ENCODE measurements around the gene TEPSIN. TPM values are rescaled to one million over a fixed set of nuclear protein-coding genes. Genes with fewer than 3 reads are reported as not detected.
"Not testable (repeated sequence)": the region's sequence is repeated elsewhere in the genome, so short reads cannot be mapped to it uniquely, and the experiment has no call there.

The TEPSIN gene
- total RNA-seq, 1 experiment from 2014 or later, result 6.0 TPM

- DNase-seq (ENCODE audit: low read depth), result no peak
Measured at GRCh38 chr17:81235822-81236740, 2.8 kb downstream of the TEPSIN start.

GRCh38 chr17:81234940-81235821, 3.7 kb downstream of the TEPSIN start:
- DNase-seq (ENCODE audit: low read depth), result no peak

- DNase-seq (ENCODE audit: low read depth), result no peak
Measured at GRCh38 chr17:81234506-81234855, 4.4 kb downstream of the TEPSIN start.

DNA sequence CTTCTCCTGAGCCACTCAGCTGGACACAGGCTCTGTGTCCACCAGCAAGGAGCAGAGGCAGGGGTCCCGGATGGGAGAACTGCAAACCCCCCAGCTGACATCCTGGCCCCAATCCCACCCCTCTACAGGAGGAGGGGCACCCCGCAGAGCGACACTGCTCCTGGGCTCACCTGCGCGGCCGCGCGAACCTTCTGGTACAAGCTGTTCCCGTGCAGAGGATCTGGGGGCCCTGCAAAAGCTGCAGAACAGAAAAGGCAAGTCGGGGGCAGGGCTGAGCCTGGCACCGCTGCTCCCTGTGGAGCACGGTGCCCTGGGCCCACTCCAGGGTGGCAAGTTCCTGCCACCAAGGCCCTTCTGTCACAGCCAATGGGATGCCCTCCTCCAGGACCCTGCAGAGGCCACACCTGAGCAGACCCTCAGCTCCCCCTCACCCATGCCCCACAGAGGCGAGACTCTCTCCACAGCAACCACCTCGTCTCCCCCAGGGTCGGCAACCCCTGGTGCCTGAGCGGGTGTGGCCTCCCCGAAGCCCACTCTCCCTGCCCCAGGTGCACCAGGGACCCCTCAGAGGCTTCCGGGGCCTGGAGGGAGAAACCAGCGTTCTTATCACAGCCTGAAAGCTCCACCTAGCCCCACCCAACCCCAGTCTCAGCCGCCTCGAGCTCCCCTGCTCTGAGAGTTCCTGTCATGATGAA, 4.9 kb downstream of the TEPSIN start:
- no peak for DNase-seq (ENCODE audit: low read depth)

GRCh38 chr17:81233316-81233715, 5.5 kb downstream of the TEPSIN start:
- no peak for DNase-seq (ENCODE audit: low read depth)

DNA sequence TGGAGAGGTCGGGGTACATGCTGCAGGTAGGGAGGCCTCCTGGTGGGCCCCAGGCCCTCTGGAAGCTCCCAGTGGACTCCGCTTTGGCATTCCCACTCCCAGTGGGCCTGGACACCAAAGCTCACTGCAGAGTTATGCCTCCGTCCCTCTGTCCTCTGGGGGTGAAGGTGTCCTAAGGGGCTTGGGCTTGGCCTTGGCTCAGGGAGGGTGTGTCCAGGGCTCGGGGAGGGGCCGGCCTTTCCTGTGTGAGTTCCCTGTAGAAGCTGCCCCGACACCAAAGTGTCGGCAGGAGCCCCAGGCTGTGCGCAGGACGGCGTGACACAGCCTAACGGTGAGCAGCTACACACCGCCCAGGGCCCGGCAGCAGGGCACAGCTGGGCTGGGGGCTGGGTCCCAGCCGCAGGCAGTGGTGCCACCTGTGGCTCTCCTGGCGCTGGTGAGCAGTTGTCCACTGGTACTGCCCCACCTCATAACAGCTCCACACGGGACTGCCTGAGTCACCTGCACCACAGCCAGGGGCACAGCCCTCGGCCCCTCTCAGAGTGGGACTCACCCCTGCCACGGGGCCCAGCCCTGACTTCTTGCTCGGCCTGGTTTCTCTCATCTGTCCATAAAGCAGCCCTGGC, 6.1 kb downstream of the TEPSIN start:
- no peak for DNase-seq (ENCODE audit: low read depth)

DNA sequence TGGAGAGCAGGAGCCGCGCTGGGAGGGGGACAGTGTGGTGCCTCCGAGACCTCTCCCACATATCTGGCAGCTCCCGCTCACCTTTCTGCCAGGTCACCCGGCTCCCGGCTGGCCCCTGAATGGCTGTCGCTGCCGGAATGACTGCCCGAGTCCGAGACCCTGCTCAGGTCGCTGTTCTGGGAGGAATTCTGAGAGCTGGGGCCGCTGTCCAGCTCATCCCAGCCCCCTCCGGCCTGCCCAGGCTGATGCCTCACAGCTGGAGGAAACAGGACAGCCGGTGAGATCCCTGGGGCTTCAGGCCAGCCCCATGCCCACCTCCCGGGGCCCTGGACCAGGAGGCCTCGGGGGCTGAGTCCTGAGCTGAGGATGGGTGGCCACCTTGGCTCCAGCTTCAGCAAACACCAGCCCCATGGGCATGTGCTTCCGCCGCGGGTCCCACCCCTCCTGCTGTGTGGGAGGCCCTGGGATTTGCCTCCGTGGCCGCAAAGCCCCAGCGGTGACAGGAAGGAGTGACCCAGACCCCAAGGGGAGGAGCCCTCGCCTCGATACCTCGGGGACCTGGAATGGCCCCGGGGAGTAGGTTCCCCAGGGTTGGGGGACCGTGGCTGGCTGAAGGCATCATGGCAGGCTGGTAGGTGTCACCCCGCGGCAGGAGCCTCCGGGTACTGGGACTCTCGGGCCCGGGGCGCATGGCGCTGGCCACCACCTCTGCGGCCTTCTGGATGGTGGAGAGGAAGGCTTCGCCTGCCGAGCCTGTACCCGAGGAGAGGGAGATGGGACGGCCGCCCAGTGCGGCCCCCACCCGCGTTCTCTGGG, 6.9 kb downstream of the TEPSIN start:
- DNase-seq (ENCODE audit: low read depth), result no peak

GRCh38 chr17:81231121-81231645, 7.7 kb downstream of the TEPSIN start:
- DNase-seq (ENCODE audit: low read depth), result no peak

- no peak for DNase-seq (ENCODE audit: low read depth)
Measured at GRCh38 chr17:81230043-81230820, 8.6 kb downstream of the TEPSIN start.

DNA sequence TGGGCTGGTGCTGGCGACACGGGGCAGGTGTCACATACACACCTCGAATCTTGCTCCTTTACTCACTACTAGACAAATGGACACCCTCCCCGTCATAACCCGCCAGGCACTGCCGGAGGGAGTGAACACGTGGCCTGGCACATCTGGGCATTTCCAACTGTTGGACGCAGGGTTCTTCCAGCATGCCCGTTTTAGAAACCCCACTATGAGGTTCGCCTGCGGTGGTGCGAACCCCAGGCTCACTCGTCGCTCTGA, 9.3 kb downstream of the TEPSIN start:
- no peak for DNase-seq (ENCODE audit: low read depth)

- DNase-seq (ENCODE audit: low read depth), result no peak
Measured at GRCh38 chr17:81228834-81229665, 9.8 kb downstream of the TEPSIN start.

DNA sequence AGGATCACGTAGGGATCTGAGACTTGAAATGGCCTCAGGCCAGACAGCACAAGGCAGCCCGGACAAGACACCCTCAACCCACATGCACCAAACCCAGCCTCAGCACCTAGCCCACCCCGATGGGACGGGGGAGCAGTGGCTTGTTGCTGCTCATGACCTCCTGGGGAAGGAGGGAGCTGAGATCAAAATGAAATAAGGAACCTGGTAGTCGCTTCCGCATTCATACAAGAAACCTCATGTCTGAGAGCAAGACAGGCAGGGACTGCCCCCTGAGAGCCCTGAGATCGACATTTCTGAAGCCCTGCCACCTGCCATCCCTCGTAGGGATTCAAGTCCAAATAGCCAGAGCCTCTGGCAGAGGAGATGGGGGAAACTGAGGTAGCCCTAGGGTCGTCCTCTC, 10.4 kb downstream of the TEPSIN start:
- no peak for DNase-seq (ENCODE audit: low read depth)

- not testable (repeated sequence) for DNase-seq (ENCODE audit: low read depth)
Measured at GRCh38 chr17:81227630-81228029, 11.2 kb downstream of the TEPSIN start.

GRCh38 chr17:81223762-81224130, 15.1 kb downstream of the TEPSIN start:
- DNase-seq (ENCODE audit: low read depth), result no peak

GRCh38 chr17:81222906-81223761, 15.7 kb downstream of the TEPSIN start, which contains the start of gene CEP131:
CEP131 (minus strand) TSS chr17:81222965; CDS start chr17:81220056, 2,909 bp downstream.
- DNase-seq (ENCODE audit: low read depth), result peak; percentile 96

DNA sequence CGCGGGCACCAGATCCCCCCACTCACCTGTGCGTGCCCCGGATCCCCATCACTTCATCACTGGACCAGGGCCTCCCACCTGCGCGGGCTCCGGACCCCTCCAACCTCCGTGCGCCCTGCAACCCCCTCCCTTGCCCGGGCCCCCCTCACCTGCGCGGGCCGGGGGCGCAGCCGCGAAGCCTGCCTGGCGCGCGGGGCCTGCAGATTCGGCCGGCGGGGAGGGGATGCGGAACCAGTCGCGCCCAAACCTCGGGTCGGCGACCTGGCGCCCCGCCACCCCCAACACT, 16.3 kb downstream of the TEPSIN start:
- DNase-seq (ENCODE audit: low read depth), result no peak

DNA sequence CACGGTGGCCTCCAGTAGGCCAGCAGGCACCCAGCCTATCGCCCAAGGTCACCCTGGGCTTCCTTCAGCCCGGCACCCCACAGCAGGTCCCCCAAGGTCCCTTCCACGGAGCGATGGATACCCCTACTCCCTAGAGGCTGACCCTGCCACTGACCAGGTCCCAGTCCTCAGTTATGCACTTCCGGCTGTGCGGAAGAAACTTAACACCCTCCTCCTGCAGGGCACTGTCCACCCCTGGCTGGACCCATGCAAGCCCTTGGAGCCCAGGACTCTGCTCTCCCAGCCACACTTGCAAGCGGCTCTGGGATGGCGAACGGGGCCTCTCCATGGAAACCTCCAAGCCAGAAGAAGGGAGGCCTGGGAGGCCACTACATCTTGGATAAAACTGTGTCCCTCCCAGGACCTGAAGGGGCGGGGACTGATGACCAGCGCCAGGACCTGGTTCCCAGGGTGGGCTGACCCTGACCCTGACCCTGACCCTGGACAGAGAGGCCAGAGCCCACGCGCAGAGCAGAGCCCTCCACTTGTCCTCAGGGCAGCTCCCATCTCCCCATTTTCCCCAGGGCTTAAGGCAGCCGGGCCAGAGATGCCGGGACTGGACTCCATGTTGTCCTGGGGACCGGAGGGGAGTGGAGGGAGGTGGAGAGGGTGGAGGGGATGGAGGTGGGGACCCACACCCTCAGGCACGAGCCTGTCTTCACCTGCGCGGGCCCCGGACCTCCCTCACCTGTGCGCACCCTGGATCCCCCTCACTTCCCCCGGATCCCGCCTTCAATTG, 16.8 kb downstream of the TEPSIN start:
- DNase-seq (ENCODE audit: low read depth), result no peak
